Ovary (tissue), 3 donors: Measurements from ENCODE around the gene BFAR.
A peak's percentile ranks its signal among the peaks of the same experiment; 100 is the strongest.

ENCODE experiments used
- CTCF ChIP-seq, 3 donors: fragments of 450-650 bp in 2 of 3; fragments of 200-600 bp in 1 of 3; IDR thresholded peaks; one replicate each; pipeline versions ENCODE4 v1.5.1 to v1.8.0; 2016 to 2022; ENCODE audit warnings: antibody characterized with exemption in 3 of 3, mild to moderate bottlenecking in 1 of 3
- EP300 ChIP-seq: sonication (generic); formaldehyde crosslinking; IDR thresholded peaks from one replicate; pipeline ENCODE4 v1.6.1; 2017; ENCODE audit warnings: antibody characterized with exemption
- POLR2A ChIP-seq: fragments of 450-650 bp; IDR thresholded peaks from one replicate; pipeline ENCODE4 v1.6.1; 2017; ENCODE audit warnings: antibody characterized with exemption, mild to moderate bottlenecking, moderate library complexity
- donor health status: DM: no; HTN: no; CAD: no.

GRCh38 chr16:14629919-14630619 is 2.7 kb upstream of the BFAR start, which contains the start of gene PARN:
- peak; percentile 92 for TF ChIP-seq POLR2A
- TF ChIP-seq CTCF (IDR thresholded peaks at IDR 0.05), result no peak
- TF ChIP-seq EP300, result no peak
